Neutrophil (primary cell): ENCODE data around the gene AADACL4.
A peak's percentile ranks its signal among the peaks of the same experiment; 100 is the strongest.

ENCODE experiments used
- H3K27ac ChIP-seq: fragments of 200-600 bp; sonication (generic); 2 replicates; pipeline ENCODE4 v1.5.1; 2016; ENCODE audit warnings: mild to moderate bottlenecking, moderate library complexity
- H3K27me3 ChIP-seq: fragments of 200-600 bp; sonication (generic); 2 replicates; pipeline ENCODE4 v1.6.0; 2016; ENCODE audit warnings: mild to moderate bottlenecking
- H3K36me3 ChIP-seq: fragments of 200-600 bp; sonication (generic); 2 replicates; pipeline ENCODE4 v1.5.1; 2017
- H3K4me1 ChIP-seq, 2 experiments: fragments of 200-600 bp in 1 of 2; sonication (generic) in 1 of 2; 1 replicate in 1 of 2; 2 replicates in 1 of 2; pipeline versions ENCODE4 v1.5.1 to v1.6.1; 2013 to 2016; ENCODE audit warnings: low read depth in 1 of 2, low read length in 1 of 2, mild to moderate bottlenecking in 1 of 2, moderate library complexity in 1 of 2; ENCODE audit not compliant: control insufficient read depth in 1 of 2, insufficient read depth in 1 of 2
- H3K4me3 ChIP-seq, 2 experiments: fragments of 200-600 bp in 1 of 2; sonication (generic) in 1 of 2; 1 replicate in 1 of 2; 2 replicates in 1 of 2; pipeline ENCODE4 v1.5.1; 2013 to 2016; ENCODE audit warnings: low read depth in 1 of 2, low read length in 1 of 2, mild to moderate bottlenecking in 1 of 2, moderate library complexity in 1 of 2
- H3K9me3 ChIP-seq: fragments of 200-600 bp; sonication (generic); 2 replicates; pipeline ENCODE4 v1.5.1; 2016
- TF ChIP-seq, protein P1 (sequence below): fragments of 200-600 bp; sonication (generic); IDR thresholded peaks from 2 replicates; pipeline ENCODE4 v1.5.1; 2016; ENCODE audit warnings: antibody characterized with exemption

AADACL4 gene

DNA sequence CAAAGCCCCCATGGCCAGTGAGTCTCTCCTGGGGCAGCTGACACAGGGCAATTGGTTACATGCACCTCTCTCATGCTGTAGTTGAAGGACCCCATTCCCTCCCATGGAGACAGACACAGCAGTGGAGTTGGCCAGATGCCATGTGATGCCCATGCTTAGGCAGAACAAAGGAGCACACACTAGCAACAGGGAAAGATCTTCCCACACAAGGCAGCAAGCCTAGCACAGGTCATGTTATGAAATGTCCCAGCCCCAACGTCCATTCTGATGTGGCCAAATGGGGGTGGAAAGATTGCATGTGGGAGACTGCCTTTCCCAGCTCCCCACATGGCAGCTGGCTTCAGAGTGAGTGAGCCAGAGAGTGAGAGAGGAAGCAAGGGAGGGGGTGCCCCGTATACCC is 34.5 kb downstream of the AADACL4 start:
- Histone ChIP-seq H3K27ac (no peak overlapping the region), H3K9me3 (no peaks in the 10 kb centered on the region), H3K27me3 (no peaks in the 10 kb centered on the region), H3K4me3 (no peak overlapping the region), H3K36me3 (no peaks in the 10 kb centered on the region), H3K4me1 (no peaks in the 10 kb centered on the region)
- TF ChIP-seq, protein P1, sequence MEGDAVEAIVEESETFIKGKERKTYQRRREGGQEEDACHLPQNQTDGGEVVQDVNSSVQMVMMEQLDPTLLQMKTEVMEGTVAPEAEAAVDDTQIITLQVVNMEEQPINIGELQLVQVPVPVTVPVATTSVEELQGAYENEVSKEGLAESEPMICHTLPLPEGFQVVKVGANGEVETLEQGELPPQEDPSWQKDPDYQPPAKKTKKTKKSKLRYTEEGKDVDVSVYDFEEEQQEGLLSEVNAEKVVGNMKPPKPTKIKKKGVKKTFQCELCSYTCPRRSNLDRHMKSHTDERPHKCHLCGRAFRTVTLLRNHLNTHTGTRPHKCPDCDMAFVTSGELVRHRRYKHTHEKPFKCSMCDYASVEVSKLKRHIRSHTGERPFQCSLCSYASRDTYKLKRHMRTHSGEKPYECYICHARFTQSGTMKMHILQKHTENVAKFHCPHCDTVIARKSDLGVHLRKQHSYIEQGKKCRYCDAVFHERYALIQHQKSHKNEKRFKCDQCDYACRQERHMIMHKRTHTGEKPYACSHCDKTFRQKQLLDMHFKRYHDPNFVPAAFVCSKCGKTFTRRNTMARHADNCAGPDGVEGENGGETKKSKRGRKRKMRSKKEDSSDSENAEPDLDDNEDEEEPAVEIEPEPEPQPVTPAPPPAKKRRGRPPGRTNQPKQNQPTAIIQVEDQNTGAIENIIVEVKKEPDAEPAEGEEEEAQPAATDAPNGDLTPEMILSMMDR: no peak

DNA sequence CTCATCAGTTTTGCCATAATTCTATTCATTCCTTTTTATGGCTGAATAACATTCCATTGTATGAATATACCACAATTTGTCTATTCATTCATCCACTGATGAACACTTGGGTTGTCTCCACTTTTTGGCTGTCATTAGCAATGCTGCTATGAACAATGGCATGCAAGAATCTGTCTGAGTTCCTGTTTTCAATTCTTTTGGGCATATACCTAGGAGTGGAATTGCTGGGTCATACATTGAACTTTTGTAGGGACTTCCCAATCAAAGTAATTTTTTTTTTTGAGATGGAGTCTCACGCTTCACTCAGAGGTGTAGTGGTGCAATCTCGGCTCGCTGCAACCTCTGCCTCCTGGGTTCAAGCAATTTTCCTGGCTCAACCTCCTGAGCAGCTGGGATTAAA is 34.9 kb downstream of the AADACL4 start:
- Histone ChIP-seq H3K4me3 (no peak overlapping the region), H3K27me3 (no peaks in the 10 kb centered on the region), H3K27ac (no peak overlapping the region), H3K9me3 (no peaks in the 10 kb centered on the region), H3K36me3 (no peaks in the 10 kb centered on the region), H3K4me1 (no peaks in the 10 kb centered on the region)
- TF ChIP-seq, protein P1: no peak

GRCh38 chr1:12690156-12690555 is 46.3 kb downstream of the AADACL4 start:
- H3K27me3 ChIP-seq: no peaks in the 10 kb centered on the region
- H3K4me3 ChIP-seq: no peak overlapping the region
- H3K27ac ChIP-seq: peak overlapping the region; percentile 85
- H3K4me1 ChIP-seq: peaks cover 68 to 71% of the 10 kb centered on the region in 2 experiments
- TF ChIP-seq, protein P1: no peak
- H3K9me3 ChIP-seq: no peaks in the 10 kb centered on the region
- H3K36me3 ChIP-seq: no peaks in the 10 kb centered on the region

- no peaks in the 10 kb centered on the region for H3K9me3 ChIP-seq
- H3K4me1 ChIP-seq: peaks cover 56 to 59% of the 10 kb centered on the region in 2 experiments
- H3K4me3 ChIP-seq: no peak overlapping the region
- TF ChIP-seq, protein P1: no peak
- H3K27me3 ChIP-seq: no peaks in the 10 kb centered on the region
- no peaks in the 10 kb centered on the region for H3K36me3 ChIP-seq
- H3K27ac ChIP-seq: peak overlapping the region; percentile 25
These were observed 49.3 kb downstream of the AADACL4 start for GRCh38 chr1:12692967-12693782.

- Histone ChIP-seq H3K27me3 (no peaks in the 10 kb centered on the region), H3K36me3 (no peaks in the 10 kb centered on the region), H3K9me3 (no peaks in the 10 kb centered on the region), H3K27ac (no peak overlapping the region), H3K4me1 (peaks cover 21 to 25% of the 10 kb centered on the region in 2 experiments), H3K4me3 (no peak overlapping the region)
- TF ChIP-seq, protein P1: no peak
These were observed 52.8 kb downstream of the AADACL4 start for GRCh38 chr1:12696658-12697057.
